Vagina (tissue), 2 donors: ENCODE data around the gene SENP6.
"Not testable (repeated sequence)": the region's sequence is repeated elsewhere in the genome, so short reads cannot be mapped to it uniquely, and the experiment has no call there.

Source experiments
- POLR2A ChIP-seq, 2 donors: fragments of 450-650 bp; IDR thresholded peaks; one replicate each; pipeline ENCODE4 v1.6.1; 2017; ENCODE audit warnings: antibody characterized with exemption in 2 of 2, mild to moderate bottlenecking in 2 of 2, moderate library complexity in 2 of 2
- POLR2AphosphoS5 ChIP-seq, 2 donors: sonication (generic); formaldehyde crosslinking; IDR thresholded peaks; one replicate each; pipeline ENCODE4 v1.9.0; 2017; ENCODE audit warnings: antibody characterized with exemption in 2 of 2, mild to moderate bottlenecking in 2 of 2, low read depth in 1 of 2; ENCODE audit not compliant: insufficient read depth in 1 of 2
- TF ChIP-seq, protein P1 (sequence below), 3 experiments: fragments of 450-650 bp in 2 of 3; fragments of 200-600 bp in 1 of 3; sonication (generic) in 1 of 3; IDR thresholded peaks; one replicate each; pipeline ENCODE4 v1.5.1; 2017 to 2019; ENCODE audit warnings: antibody characterized with exemption in 3 of 3, mild to moderate bottlenecking in 2 of 3, moderate library complexity in 2 of 3

DNA sequence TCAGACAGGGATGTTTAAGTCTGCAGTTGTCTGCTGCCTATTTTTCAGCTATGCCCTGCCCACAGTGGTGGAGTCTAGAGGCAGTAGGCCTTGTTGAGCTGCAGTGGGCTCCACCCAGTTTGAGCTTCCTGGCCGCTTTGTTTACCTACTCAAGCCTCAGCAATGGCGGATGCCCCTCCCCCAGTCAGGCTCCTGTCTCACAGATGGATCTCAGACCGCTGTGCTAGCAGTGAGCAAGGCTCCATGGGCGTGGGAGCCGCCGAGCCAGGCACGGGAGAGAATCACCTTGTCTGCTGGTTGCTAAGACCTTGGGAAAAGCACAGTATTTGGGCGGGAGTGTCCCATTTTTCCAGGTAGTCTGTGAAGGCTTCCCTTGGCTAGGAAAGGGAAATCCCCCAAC, 86.3 kb downstream of the SENP6 start:
- not testable (repeated sequence) for TF ChIP-seq POLR2AphosphoS5 (IDR thresholded peaks at IDR 0.05; ENCODE audit: insufficient read depth in 1 of 2, low read depth in 1 of 2); POLR2A (IDR thresholded peaks at IDR 0.05)
- TF ChIP-seq, protein P1, sequence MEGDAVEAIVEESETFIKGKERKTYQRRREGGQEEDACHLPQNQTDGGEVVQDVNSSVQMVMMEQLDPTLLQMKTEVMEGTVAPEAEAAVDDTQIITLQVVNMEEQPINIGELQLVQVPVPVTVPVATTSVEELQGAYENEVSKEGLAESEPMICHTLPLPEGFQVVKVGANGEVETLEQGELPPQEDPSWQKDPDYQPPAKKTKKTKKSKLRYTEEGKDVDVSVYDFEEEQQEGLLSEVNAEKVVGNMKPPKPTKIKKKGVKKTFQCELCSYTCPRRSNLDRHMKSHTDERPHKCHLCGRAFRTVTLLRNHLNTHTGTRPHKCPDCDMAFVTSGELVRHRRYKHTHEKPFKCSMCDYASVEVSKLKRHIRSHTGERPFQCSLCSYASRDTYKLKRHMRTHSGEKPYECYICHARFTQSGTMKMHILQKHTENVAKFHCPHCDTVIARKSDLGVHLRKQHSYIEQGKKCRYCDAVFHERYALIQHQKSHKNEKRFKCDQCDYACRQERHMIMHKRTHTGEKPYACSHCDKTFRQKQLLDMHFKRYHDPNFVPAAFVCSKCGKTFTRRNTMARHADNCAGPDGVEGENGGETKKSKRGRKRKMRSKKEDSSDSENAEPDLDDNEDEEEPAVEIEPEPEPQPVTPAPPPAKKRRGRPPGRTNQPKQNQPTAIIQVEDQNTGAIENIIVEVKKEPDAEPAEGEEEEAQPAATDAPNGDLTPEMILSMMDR (IDR thresholded peaks at IDR 0.05), result not testable (repeated sequence)
